GM21367 (cell line): ENCODE results near the gene LY6G6D.

Experiments
- ATAC-seq: cut with Tn5 transposase; IDR thresholded peaks from one replicate; pipeline ENCODE4 v1.9.1; 2021; ENCODE audit not compliant: unreplicated experiment

Gene LY6G6D

DNA sequence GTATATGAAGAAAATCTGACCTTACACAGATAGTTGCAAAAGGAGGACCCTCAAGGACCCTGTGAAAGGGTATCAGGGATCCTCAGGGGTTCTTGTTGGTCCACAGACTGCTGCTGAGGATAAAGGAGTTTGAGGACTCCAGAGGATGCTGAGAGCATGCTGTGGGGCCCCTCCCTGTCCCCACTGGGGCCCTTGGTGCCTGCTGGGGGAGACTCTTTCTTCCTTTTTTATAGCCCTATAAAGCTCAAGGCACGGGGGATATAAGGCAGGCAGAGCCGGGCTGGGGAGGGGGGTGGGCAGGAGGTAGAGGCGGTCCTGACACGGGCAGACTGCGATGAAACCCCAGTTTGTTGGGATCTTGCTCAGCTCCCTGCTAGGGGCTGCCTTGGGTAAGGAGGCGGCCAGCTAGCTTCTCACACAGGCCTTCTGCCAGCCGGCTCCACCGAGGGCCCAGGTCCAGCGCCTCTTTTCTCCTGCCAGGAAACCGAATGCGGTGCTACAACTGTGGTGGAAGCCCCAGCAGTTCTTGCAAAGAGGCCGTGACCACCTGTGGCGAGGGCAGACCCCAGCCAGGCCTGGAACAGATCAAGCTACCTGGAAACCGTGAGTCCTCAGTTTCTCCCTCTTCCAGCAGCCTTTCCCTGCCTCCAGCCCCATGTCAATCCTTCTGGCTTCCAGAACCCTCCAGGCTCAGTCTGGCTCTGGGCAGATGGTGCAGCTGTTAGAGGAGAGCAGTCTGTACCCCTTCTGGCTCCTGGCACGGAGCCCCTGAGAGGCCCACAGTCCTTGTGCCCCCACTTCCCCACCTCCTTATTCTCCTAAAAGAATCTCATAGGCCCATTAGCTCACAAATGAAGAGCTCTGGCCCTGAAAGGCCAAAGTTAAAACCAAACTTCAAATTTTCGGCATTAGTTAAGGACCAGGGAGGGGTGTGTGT is at the start of gene LY6G6D:
Gene LY6G6D (plus strand): TSS at position 327 of the 937 bp plus-strand sequence. CDS start 8 bp downstream, at position 335.
- no peak for ATAC-seq

DNA sequence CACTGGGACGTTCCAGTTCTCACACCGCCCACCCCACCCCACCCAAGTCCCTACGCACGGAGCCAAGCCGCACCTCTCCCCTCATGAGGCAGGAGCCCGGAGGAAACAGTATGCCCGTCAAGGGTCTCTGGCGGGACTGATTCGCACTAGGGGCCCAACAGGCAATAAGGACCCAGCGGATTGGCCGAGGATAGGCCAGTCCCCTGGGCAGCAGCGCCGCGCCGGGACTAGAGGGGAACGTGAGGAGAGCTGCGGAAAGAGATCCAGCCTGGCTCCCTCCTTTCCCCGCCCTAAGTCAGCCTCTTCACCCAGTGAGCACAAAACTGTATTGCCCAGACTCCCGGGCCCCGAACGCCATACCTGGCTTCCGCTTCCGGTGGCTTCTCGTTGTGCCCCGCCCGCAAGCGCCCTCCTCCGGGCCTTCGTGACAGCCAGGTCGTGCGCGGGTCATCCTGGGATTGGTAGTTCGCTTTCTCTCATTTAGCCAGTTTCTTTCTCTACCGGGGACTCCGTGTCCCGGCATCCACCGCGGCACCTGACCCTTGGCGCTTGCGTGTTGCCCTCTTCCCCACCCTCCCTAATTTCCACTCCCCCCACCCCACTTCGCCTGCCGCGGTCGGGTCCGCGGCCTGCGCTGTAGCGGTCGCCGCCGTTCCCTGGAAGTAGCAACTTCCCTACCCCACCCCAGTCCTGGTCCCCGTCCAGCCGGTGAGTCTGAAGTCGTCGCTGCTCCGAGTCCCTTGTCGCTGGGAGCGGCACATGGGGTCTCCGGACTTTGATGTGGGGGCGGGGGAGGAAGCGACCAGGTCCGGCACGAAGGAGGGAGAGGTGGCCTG is 49.4 kb upstream of the LY6G6D start, which contains the start of gene CSNK2B:
Gene CSNK2B (plus strand): TSS at position 580 of the 836 bp plus-strand sequence. CDS start 752 bp downstream, outside the sequence.
- peak; percentile 60 for ATAC-seq

DNA sequence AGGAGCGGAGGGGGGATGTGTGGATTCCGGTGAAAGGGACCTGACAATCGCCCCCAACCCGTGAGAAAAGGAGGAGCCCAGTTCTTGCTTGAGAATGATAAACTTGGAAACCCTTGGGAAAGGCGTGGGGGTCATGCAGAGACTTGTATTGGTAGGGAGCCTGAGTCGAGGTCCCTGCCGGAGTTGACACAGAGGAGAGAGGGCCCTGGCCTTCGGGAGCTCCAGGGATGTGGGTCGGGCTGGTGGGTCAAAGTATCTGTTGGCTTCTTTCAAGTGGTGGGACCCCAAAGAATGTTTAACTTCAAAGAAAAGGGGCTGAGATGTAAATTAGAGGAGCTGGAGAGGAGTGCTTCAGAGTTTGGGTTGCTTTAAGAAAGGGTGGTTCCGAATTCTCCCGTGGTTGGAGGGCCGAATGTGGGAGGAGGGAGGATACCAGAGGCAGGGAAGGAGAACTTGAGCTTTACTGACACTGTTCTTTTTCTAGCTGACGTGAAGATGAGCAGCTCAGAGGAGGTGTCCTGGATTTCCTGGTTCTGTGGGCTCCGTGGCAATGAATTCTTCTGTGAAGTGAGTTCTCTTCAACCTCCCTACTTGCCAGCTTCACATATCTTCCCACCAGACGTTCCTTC is 48.7 kb upstream of the LY6G6D start:
- no peak for ATAC-seq

DNA sequence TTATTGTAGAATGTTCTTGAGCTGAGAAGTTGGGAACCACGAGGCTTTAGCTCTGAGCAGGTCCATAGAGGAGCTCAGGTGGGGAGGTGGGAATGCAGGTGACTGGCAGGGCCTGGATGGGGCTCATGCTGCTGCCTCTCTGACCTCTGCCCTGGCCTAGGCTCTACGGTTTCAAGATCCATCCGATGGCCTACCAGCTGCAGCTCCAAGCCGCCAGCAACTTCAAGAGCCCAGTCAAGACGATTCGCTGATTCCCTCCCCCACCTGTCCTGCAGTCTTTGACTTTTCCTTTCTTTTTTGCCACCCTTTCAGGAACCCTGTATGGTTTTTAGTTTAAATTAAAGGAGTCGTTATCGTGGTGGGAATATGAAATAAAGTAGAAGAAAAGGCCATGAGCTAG is 45.5 kb upstream of the LY6G6D start, which contains the start of gene LY6G5B:
Gene LY6G5B (plus strand): TSS at position 301 of the 400 bp plus-strand sequence. CDS start 975 bp downstream, outside the sequence.
- ATAC-seq: no peak

DNA sequence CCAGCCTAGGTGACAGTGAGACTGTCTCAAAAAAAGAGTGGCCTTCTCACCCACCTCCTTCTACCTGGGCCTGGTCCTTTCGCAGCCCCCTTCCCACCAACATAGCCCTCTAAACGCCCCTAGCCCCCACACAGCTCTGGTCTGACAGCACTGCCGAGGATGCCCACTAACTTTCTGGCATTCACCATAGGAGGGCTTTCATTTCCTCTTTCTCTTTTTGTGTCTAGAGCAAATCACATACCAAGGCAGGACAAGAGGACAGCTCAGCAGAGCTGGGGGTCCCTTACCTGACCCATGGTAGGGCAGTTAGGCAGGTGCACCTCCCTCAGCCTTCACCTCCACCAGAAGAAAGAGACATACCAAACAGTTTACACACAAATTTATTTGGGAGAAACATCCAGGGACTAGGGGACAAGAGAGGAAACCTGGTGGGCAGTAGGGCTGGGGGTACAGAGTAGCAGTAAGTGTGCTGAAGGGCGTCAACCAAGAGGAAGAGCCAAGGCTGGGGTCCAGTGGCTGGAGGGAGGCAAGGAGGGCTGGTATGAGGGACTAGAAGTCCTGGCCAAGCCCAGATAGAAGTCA is 38.7 kb upstream of the LY6G6D start:
- no peak for ATAC-seq

GRCh38 chr6:31676904-31677303 is 38.2 kb upstream of the LY6G6D start:
- no peak for ATAC-seq

- ATAC-seq: no peak
These were observed 37.2 kb upstream of the LY6G6D start for GRCh38 chr6:31677955-31678354.

DNA sequence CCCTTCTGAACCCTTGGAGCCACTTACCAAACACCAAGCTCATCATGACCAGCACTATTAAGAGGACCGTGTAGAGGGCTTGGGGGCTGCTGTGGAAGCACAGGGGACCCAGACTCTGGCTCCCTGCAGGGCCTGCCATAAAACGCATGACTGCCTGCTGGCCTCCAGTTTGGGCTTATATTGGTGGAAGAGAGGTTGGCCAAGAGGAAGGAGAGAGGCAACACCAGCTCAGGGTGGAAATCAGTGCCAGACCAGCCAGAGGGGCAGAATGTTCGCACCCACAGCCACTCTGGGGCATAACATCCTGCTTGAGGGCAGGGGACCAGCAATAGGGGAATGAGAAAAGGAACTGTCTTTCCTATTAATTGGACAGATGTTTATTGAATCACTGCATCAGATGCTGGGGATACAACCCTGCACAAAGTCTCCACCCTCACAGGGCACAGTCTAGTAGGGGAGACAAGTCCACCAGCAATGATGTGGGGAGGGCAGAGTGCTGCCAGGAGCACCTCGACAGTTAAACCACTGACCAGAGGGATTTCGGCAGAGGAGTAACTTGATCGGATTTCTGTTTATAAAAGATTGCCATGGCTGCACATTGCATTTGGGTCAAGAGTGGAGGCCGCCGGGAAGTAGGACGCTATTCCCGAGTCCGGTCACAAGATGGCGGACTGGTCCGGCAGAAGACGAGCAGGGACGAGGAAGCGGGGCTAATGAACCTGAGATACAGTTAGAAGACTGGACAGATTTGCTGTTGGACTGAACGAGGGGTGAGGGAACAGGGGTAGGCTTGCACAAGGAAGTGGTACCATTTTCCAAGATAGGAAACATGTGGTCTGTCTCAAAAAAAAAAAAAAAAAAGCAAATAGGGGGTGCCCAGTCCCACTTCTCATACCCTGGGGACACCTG is 34.7 kb upstream of the LY6G6D start, which contains the start of gene LY6G5C:
Gene LY6G5C (minus strand): TSS at position 842 of the 909 bp plus-strand sequence. CDS start 694 bp downstream, at position 148.
- no peak for ATAC-seq

GRCh38 chr6:31681135-31681671 is 33.9 kb upstream of the LY6G6D start:
- no peak for ATAC-seq

DNA sequence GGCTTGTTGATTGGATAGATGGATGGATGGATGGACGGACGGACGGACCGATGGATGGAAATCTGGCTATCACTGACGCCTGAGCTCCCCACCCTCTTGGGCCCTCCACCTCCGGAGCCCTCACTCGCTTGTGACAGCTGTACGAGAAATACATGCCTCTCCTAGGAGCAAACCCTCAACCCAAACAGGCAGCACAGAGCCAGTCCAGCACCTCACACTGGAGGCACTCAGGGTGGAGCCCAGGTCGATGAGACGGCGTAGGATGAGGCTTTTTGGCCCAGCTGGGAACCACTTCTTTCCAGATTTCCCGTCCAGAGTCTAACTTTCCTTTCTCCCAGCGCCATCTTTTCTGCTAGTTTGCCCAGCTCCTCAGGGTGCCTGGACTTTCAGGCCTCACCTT is 31.6 kb upstream of the LY6G6D start:
- no peak for ATAC-seq

DNA sequence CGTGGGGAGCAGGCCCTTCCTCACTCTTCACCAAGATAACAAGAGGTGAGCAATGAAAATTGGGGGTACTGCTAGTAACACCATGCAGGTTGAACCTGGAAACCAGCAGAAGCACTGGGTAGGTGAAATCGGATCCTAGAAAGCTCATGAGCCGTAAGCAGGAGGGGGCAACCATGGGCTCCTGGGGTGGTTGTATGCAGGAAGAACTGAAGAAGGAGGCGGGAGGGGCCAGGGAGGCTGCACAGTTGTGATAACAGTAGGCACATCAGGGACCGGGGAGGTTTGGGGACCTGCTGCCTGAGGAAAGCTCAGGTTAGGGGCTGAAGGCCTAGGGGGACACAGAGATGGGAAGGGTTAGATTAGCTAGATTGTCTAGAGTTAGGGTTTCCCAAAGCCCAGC is 28.7 kb upstream of the LY6G6D start:
- ATAC-seq: no peak

DNA sequence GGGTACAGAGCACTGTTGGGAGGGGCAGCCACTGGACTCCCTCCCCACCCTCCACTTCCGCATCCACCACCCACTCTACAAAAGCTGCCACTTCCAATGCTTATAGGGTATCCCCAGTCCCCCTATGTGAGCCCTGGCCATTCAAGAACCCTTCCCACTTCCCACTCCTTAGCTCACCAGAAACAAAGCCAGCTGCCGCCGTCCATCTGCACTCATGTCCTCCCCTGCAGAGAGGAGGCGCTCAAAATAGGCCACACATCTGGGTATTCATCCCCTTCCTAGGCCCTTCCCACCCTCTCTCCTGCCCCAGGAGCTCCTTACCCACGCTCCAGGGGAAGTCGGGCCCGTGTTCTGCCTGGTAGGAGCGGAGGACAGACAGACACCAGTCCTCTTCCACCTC is 27.8 kb upstream of the LY6G6D start:
- no peak for ATAC-seq

- ATAC-seq: no peak
These were observed 27.1 kb upstream of the LY6G6D start for GRCh38 chr6:31687860-31688693.

DNA sequence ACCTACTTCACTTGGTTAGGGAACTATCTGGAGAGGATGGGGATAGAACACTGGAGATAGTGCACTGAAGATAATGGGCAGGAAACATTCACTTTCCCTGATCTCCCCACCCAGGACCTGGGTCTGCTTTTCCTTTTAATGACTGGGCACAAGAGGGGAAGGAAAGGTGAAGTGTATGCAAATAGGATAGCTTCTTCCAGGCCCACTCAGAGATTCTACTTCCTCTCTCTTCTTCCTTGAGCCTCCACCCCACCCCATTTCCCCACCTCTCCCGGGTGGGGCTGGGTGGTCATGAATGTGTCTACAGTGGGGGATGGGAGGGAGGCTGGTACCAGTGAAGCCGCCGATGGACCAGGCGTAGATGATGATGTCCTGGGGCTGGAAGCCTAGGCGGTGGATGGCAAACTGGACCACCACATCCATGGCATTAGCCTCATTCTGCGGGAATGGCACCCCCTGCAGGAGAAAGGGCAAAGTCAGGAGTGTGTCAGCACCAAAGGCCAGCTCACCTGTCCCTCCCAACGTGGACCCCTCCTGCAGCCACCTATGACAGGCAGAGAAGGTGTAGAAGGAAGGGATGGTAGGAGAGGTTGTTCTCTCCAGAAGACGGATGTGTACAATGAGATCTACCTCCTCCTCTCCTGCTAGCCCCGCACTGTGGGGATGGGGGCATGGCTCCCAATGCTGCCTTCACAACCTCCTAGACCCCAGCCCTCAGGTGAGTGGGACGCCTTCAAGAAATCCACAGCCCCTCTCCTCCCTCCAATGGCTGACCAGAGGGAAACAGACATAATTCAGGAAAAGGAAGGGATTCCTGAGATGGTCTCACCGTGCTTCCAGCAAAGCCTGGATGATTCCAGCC is 25.7 kb upstream of the LY6G6D start:
- ATAC-seq: no peak

- no peak for ATAC-seq
These were observed 24.7 kb upstream of the LY6G6D start for GRCh38 chr6:31690231-31691077.

DNA sequence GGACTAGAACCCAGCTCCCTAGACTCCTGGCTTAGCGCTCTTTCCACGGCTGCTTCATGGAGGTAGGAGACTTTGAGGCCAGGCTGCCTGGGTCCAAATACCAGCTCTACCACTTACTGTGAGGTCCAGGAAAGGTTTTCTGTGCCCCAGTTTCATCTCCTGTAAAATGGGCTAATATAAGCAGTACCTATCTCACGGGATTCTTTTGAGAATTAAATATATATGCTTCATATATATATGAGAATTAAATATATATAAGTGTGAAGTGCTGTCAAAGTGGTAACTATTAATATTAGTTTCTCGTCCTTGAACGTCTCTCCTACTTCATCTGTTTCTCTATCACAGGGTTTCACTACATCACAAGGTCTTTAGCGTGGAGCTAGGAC is 24.1 kb upstream of the LY6G6D start:
- ATAC-seq: no peak
